WTC11 (cell line): ENCODE results near the gene LDAH. TPM values are rescaled to one million over a fixed set of nuclear protein-coding genes. Genes with fewer than 3 reads are reported as not detected.

Source experiments
- ARID4B ChIP-seq: sonication (generic); formaldehyde crosslinking; IDR thresholded peaks from 2 replicates; pipeline ENCODE4 v1.8.0; 2023; ENCODE audit warnings: missing genetic modification reagents, mild to moderate bottlenecking, borderline replicate concordance
- ATF3 ChIP-seq: sonication (generic); formaldehyde crosslinking; conservative IDR thresholded peaks from 2 replicates; pipeline ENCODE4 v1.8.1; 2022; ENCODE audit warnings: mild to moderate bottlenecking, missing genetic modification reagents
- CREB1 ChIP-seq: sonication (generic); formaldehyde crosslinking; IDR thresholded peaks from 2 replicates; pipeline ENCODE4 v1.8.0; 2023; ENCODE audit warnings: mild to moderate bottlenecking, missing genetic modification reagents
- CREM ChIP-seq: sonication (generic); formaldehyde crosslinking; IDR thresholded peaks from 2 replicates; pipeline ENCODE4 v1.8.1; 2022; ENCODE audit warnings: mild to moderate bottlenecking, missing genetic modification reagents, moderate library complexity
- E2F5 ChIP-seq: sonication (generic); formaldehyde crosslinking; IDR thresholded peaks from 2 replicates; pipeline ENCODE4 v1.8.1; 2022; ENCODE audit warnings: mild to moderate bottlenecking, moderate library complexity, missing genetic modification reagents
- NR3C1 ChIP-seq: sonication (generic); formaldehyde crosslinking; conservative IDR thresholded peaks from 2 replicates; pipeline ENCODE4 v1.8.1; 2023; ENCODE audit warnings: low read depth, mild to moderate bottlenecking, missing genetic modification reagents
- ZNF532 ChIP-seq: fragments of 250-450 bp; sonication (Bioruptor Pico); IDR thresholded peaks from 2 replicates; pipeline ENCODE4 v1.9.0; 2021; ENCODE audit warnings: mild to moderate bottlenecking, borderline replicate concordance
- total RNA-seq: library from RNA; stranded (reverse); gene quantifications from 3 replicates; pipeline ENCODE4 v1.2.3, GENCODE V29; 2021

LDAH gene
- total RNA-seq, 1 experiment from 2014 or later, result 20.5 TPM

- TF ChIP-seq ARID4B (CRISPR knock-in tag), result no peak
- TF ChIP-seq ZNF532, result no peak
- no peak for TF ChIP-seq ATF3 (CRISPR knock-in tag)
- TF ChIP-seq CREM (CRISPR knock-in tag), result no peak
- TF ChIP-seq CREB1 (CRISPR knock-in tag), result no peak
- no peak for TF ChIP-seq E2F5 (CRISPR knock-in tag)
- no peak for TF ChIP-seq NR3C1
Measured at GRCh38 chr2:20634507-20635112, 188.3 kb downstream of the LDAH start (continued).

Other genes starting within 250 kb of the LDAH start
- gene HS1BP3, start 172.0 kb downstream of the LDAH start, total RNA-seq, result 17.9 to 20.1 TPM (median 19.8 TPM) in 3 replicates
- gene GDF7, start 156.0 kb downstream of the LDAH start, total RNA-seq, result 0.18 to 0.55 TPM (median 0.23 TPM) in 3 replicates
- gene APOB, start 221.0 kb upstream of the LDAH start, total RNA-seq, result 1.4 to 1.6 TPM (median 1.5 TPM) in 3 replicates